Activated T-cell treated with anti-CD3 and anti-CD28 coated beads, Interleukin-2, amount 50 U/mL, for 24 hours (primary cell): ENCODE results near the gene RBM25.

Experiments
- DNase-seq: peaks from one replicate; pipeline ENCODE4 v3.0.0-alpha.2; 2020
- H3K27ac Mint-ChIP-seq: 2 replicates; pipeline ENCODE4 v1.8.0; 2020; ENCODE audit warnings: mild to moderate bottlenecking, mixed read lengths
- H3K27me3 Mint-ChIP-seq: 2 replicates; pipeline ENCODE4 v1.8.0; 2020; ENCODE audit warnings: mixed read lengths
- H3K36me3 Mint-ChIP-seq: 2 replicates; pipeline ENCODE4 v1.8.0; 2020; ENCODE audit warnings: low read depth, mixed read lengths
- H3K4me1 Mint-ChIP-seq: 2 replicates; pipeline ENCODE4 v1.8.0; 2020; ENCODE audit warnings: low read depth, mixed read lengths
- H3K4me3 Mint-ChIP-seq: 2 replicates; pipeline ENCODE4 v1.8.0; 2020; ENCODE audit warnings: mild to moderate bottlenecking, moderate library complexity, mixed read lengths
- H3K9me3 Mint-ChIP-seq: 2 replicates; pipeline ENCODE4 v1.8.0; 2020; ENCODE audit warnings: mixed read lengths

RBM25 gene

GRCh38 chr14:73055251-73055650 lies 3.1 kb upstream of the RBM25 start:
- no peak overlapping the region for H3K4me3 Mint-ChIP-seq
- no peaks in the 10 kb centered on the region for H3K36me3 Mint-ChIP-seq

GRCh38 chr14:73057944-73058223 lies 450 bp upstream of the RBM25 start:
- no peaks in the 10 kb centered on the region for H3K27me3 Mint-ChIP-seq
- no peaks in the 10 kb centered on the region for H3K36me3 Mint-ChIP-seq
- no peak for DNase-seq
- no peak overlapping the region for H3K4me3 Mint-ChIP-seq
- no peak overlapping the region for H3K27ac Mint-ChIP-seq
- no peaks in the 10 kb centered on the region for H3K9me3 Mint-ChIP-seq
- peaks cover 34% of the 10 kb centered on the region for H3K4me1 Mint-ChIP-seq

More at GRCh38 chr14:73055251-73055650, 3.1 kb upstream of the RBM25 start:
- DNase-seq = no peak
- no peak overlapping the region for H3K27ac Mint-ChIP-seq
- H3K9me3 Mint-ChIP-seq = no peaks in the 10 kb centered on the region
- peaks cover 10% of the 10 kb centered on the region for H3K4me1 Mint-ChIP-seq
- no peaks in the 10 kb centered on the region for H3K27me3 Mint-ChIP-seq

GRCh38 chr14:73058922-73059673 lies 764 bp downstream of the RBM25 start:
- Mint-ChIP-seq H3K27ac (no peak overlapping the region), H3K9me3 (no peaks in the 10 kb centered on the region), H3K27me3 (no peaks in the 10 kb centered on the region), H3K36me3 (no peaks in the 10 kb centered on the region), H3K4me3 (no peak overlapping the region), H3K4me1 (peaks cover 45% of the 10 kb centered on the region)
- no peak for DNase-seq

- Mint-ChIP-seq H3K27ac (no peak overlapping the region), H3K9me3 (no peaks in the 10 kb centered on the region), H3K36me3 (peaks cover 84% of the 10 kb centered on the region), H3K4me1 (peaks cover 40% of the 10 kb centered on the region), H3K27me3 (no peaks in the 10 kb centered on the region), H3K4me3 (no peak overlapping the region)
- DNase-seq = no peak
These were observed 11.3 kb downstream of the RBM25 start for GRCh38 chr14:73069585-73069984.

GRCh38 chr14:73091044-73091443 lies 32.7 kb downstream of the RBM25 start:
- H3K4me1 Mint-ChIP-seq = peaks cover 6% of the 10 kb centered on the region

GRCh38 chr14:73097421-73097820 lies 39.1 kb downstream of the RBM25 start:
- no peak for DNase-seq
- Mint-ChIP-seq H3K9me3 (no peaks in the 10 kb centered on the region), H3K4me3 (no peak overlapping the region), H3K27ac (peak overlapping the region; percentile 55), H3K36me3 (peaks cover 91% of the 10 kb centered on the region), H3K27me3 (no peaks in the 10 kb centered on the region), H3K4me1 (no peaks in the 10 kb centered on the region)

More at GRCh38 chr14:73091044-73091443, 32.7 kb downstream of the RBM25 start:
- Mint-ChIP-seq H3K27me3 (no peaks in the 10 kb centered on the region), H3K27ac (no peak overlapping the region), H3K36me3 (peaks cover 91% of the 10 kb centered on the region), H3K4me3 (no peak overlapping the region), H3K9me3 (no peaks in the 10 kb centered on the region)
- no peak for DNase-seq

GRCh38 chr14:73100334-73100733 lies 42.0 kb downstream of the RBM25 start:
- H3K36me3 Mint-ChIP-seq = peaks cover 90% of the 10 kb centered on the region
- H3K9me3 Mint-ChIP-seq = no peaks in the 10 kb centered on the region
- no peak for DNase-seq
- H3K4me1 Mint-ChIP-seq = no peaks in the 10 kb centered on the region
- H3K27ac Mint-ChIP-seq = no peak overlapping the region
- no peaks in the 10 kb centered on the region for H3K27me3 Mint-ChIP-seq
- H3K4me3 Mint-ChIP-seq = no peak overlapping the region

- H3K9me3 Mint-ChIP-seq = no peaks in the 10 kb centered on the region
- no peaks in the 10 kb centered on the region for H3K4me1 Mint-ChIP-seq
- peak overlapping the region; percentile 29 for H3K27ac Mint-ChIP-seq
- peaks cover 89% of the 10 kb centered on the region for H3K36me3 Mint-ChIP-seq
- H3K4me3 Mint-ChIP-seq = no peak overlapping the region
- no peak for DNase-seq
- no peaks in the 10 kb centered on the region for H3K27me3 Mint-ChIP-seq
These were observed 44.6 kb downstream of the RBM25 start for GRCh38 chr14:73102806-73103497.

- no peak for DNase-seq
- Mint-ChIP-seq H3K27me3 (no peaks in the 10 kb centered on the region), H3K4me1 (no peaks in the 10 kb centered on the region), H3K9me3 (no peaks in the 10 kb centered on the region), H3K36me3 (peaks cover 87% of the 10 kb centered on the region), H3K27ac (no peak overlapping the region), H3K4me3 (no peak overlapping the region)
These were observed 46.7 kb downstream of the RBM25 start for GRCh38 chr14:73105050-73105449.

- no peaks in the 10 kb centered on the region for H3K27me3 Mint-ChIP-seq
- DNase-seq = no peak
- H3K4me1 Mint-ChIP-seq = no peaks in the 10 kb centered on the region
- H3K36me3 Mint-ChIP-seq = peaks cover 87% of the 10 kb centered on the region
- H3K27ac Mint-ChIP-seq = peak overlapping the region; percentile 19
- no peaks in the 10 kb centered on the region for H3K9me3 Mint-ChIP-seq
- no peak overlapping the region for H3K4me3 Mint-ChIP-seq
These were observed 47.4 kb downstream of the RBM25 start for GRCh38 chr14:73105727-73106126.

- Mint-ChIP-seq H3K27ac (peak overlapping the region; percentile 42), H3K4me1 (peaks cover 16% of the 10 kb centered on the region), H3K36me3 (peaks cover 93% of the 10 kb centered on the region), H3K4me3 (no peak overlapping the region), H3K9me3 (no peaks in the 10 kb centered on the region), H3K27me3 (no peaks in the 10 kb centered on the region)
- DNase-seq = no peak
These were observed 57.8 kb downstream of the RBM25 start for GRCh38 chr14:73116079-73116665.

GRCh38 chr14:73124180-73124894 lies 66.0 kb downstream of the RBM25 start:
- peak overlapping the region; percentile 13 for H3K27ac Mint-ChIP-seq
- no peak overlapping the region for H3K4me3 Mint-ChIP-seq
- H3K36me3 Mint-ChIP-seq = peaks cover 71% of the 10 kb centered on the region
- no peaks in the 10 kb centered on the region for H3K27me3 Mint-ChIP-seq
- no peak for DNase-seq
- no peaks in the 10 kb centered on the region for H3K9me3 Mint-ChIP-seq
- no peaks in the 10 kb centered on the region for H3K4me1 Mint-ChIP-seq

- Mint-ChIP-seq H3K27me3 (no peaks in the 10 kb centered on the region), H3K36me3 (peaks cover 63% of the 10 kb centered on the region), H3K4me3 (no peak overlapping the region), H3K27ac (no peak overlapping the region), H3K9me3 (no peaks in the 10 kb centered on the region), H3K4me1 (no peaks in the 10 kb centered on the region)
- no peak for DNase-seq
These were observed 66.8 kb downstream of the RBM25 start for GRCh38 chr14:73125169-73125588.

- Mint-ChIP-seq H3K4me3 (no peak overlapping the region), H3K27ac (no peak overlapping the region), H3K36me3 (peaks cover 57% of the 10 kb centered on the region), H3K9me3 (no peaks in the 10 kb centered on the region), H3K4me1 (no peaks in the 10 kb centered on the region), H3K27me3 (no peaks in the 10 kb centered on the region)
- no peak for DNase-seq
These were observed 67.4 kb downstream of the RBM25 start for GRCh38 chr14:73125746-73126145.
